GM12872 (cell line): ENCODE measurements around the gene TRABD2B.

ENCODE experiments used
- CTCF ChIP-seq: IDR thresholded peaks from 3 replicates; pipeline ENCODE4 v1.5.1; 2011; ENCODE audit warnings: low read depth, mild to moderate bottlenecking, low read length, moderate library complexity; ENCODE audit not compliant: insufficient read depth

TRABD2B gene

GRCh38 chr1:47850451-47850850, 146.7 kb downstream of the TRABD2B start:
- no peak for TF ChIP-seq CTCF

GRCh38 chr1:47849591-47850261, 147.5 kb downstream of the TRABD2B start:
- TF ChIP-seq CTCF = no peak

GRCh38 chr1:47849005-47849521, 148.1 kb downstream of the TRABD2B start:
- TF ChIP-seq CTCF = no peak

- TF ChIP-seq CTCF = no peak
These were observed 149.4 kb downstream of the TRABD2B start for GRCh38 chr1:47847763-47848162.

GRCh38 chr1:47844558-47844955, 152.6 kb downstream of the TRABD2B start:
- no peak for TF ChIP-seq CTCF

- no peak for TF ChIP-seq CTCF
These were observed 153.2 kb downstream of the TRABD2B start for GRCh38 chr1:47843781-47844557.

GRCh38 chr1:47843059-47843458, 154.1 kb downstream of the TRABD2B start:
- no peak for TF ChIP-seq CTCF
